ENCODE results near the gene RANBP2.

The RANBP2 gene

GRCh38 chr2:108778857-108779256 is 59.6 kb downstream of the RANBP2 start:
- DNase-seq (ENCODE audit: low read depth): no peak

GRCh38 chr2:108786008-108786353 is 66.7 kb downstream of the RANBP2 start:
- no peak for DNase-seq (ENCODE audit: low read depth)

GRCh38 chr2:108786354-108787215 is 67.3 kb downstream of the RANBP2 start, which contains the start of gene CCDC138:
CCDC138 (plus strand) TSS chr2:108786771; CDS start chr2:108786823, 52 bp downstream.
- peak; percentile 85 for DNase-seq (ENCODE audit: low read depth)

- DNase-seq (ENCODE audit: low read depth): no peak
Measured at GRCh38 chr2:108787216-108787541, 67.9 kb downstream of the RANBP2 start.

GRCh38 chr2:108803045-108803736 is 83.9 kb downstream of the RANBP2 start:
- DNase-seq (ENCODE audit: low read depth): no peak

GRCh38 chr2:108805032-108805431 is 85.8 kb downstream of the RANBP2 start:
- DNase-seq (ENCODE audit: low read depth): no peak

GRCh38 chr2:108805782-108806181 is 86.5 kb downstream of the RANBP2 start:
- no peak for DNase-seq (ENCODE audit: low read depth)

- DNase-seq (ENCODE audit: low read depth): no peak
Measured at GRCh38 chr2:108806371-108807113, 87.3 kb downstream of the RANBP2 start.

- no peak for DNase-seq (ENCODE audit: low read depth)
Measured at GRCh38 chr2:108809936-108810335, 90.7 kb downstream of the RANBP2 start.

- no peak for DNase-seq (ENCODE audit: low read depth)
Measured at GRCh38 chr2:108810993-108811957, 92.0 kb downstream of the RANBP2 start.

- DNase-seq (ENCODE audit: low read depth): no peak
Measured at GRCh38 chr2:108813732-108814131, 94.5 kb downstream of the RANBP2 start.

GRCh38 chr2:108820482-108820881 is 101.2 kb downstream of the RANBP2 start:
- no peak for DNase-seq (ENCODE audit: low read depth)

- DNase-seq (ENCODE audit: low read depth): no peak
Measured at GRCh38 chr2:108823286-108823685, 104.0 kb downstream of the RANBP2 start.

- no peak for DNase-seq (ENCODE audit: low read depth)
Measured at GRCh38 chr2:108824316-108825070, 105.2 kb downstream of the RANBP2 start.

- no peak for DNase-seq (ENCODE audit: low read depth)
Measured at GRCh38 chr2:108825254-108825653, 106.0 kb downstream of the RANBP2 start.

- no peak for DNase-seq (ENCODE audit: low read depth)
Measured at GRCh38 chr2:108825736-108826135, 106.5 kb downstream of the RANBP2 start.

GRCh38 chr2:108829578-108830310 is 110.5 kb downstream of the RANBP2 start:
- DNase-seq (ENCODE audit: low read depth): no peak

GRCh38 chr2:108833219-108833618 is 113.9 kb downstream of the RANBP2 start:
- no peak for DNase-seq (ENCODE audit: low read depth)

GRCh38 chr2:108834620-108835019 is 115.3 kb downstream of the RANBP2 start:
- no peak for DNase-seq (ENCODE audit: low read depth)

- DNase-seq (ENCODE audit: low read depth): no peak
Measured at GRCh38 chr2:108835040-108835439, 115.8 kb downstream of the RANBP2 start.
